ENCODE data around the gene MC5R.
"Not testable (repeated sequence)": the region's sequence is repeated elsewhere in the genome, so short reads cannot be mapped to it uniquely, and the experiment has no call there.

The MC5R gene

DNA sequence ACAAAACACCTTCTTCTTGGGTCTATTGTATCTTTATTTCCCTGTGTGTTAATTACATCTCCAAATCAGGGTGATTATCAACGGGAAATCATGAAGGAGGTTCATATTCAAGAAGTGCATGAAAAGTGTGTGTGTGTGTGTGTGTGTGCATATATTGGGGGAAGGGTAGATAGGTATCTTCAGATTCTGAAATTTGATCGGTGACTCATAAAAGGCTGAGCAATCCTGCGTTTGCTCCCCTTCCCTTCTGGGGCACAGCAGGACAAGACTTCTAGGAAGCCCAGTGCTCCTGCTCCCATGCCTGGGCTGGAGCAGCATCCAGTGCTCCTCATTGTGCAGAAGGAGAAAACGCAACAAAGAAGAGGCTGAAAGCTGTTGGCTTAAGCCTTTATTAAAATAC, 25.8 kb downstream of the MC5R start:
- no peak for DNase-seq

DNA sequence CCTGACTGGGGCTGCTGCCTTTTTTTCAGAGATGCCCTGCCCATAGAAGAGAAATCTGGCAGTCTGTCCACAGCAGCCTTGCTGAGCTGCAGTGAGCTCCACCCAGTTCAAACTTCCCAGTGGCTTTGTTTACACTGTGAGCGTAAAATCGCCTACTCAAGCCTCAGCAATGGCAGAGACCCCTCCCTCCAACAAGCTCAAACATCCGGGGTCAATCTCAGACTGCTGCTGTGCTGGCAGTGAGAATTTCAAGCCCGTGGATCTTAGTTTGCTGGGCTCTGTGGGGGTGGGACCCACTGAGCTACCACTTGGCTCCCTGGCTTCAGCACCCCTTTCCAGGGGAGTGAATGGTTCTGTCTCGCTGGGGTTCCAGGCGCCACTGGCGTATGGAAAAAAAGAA, 38.9 kb downstream of the MC5R start:
- not testable (repeated sequence) for DNase-seq

DNA sequence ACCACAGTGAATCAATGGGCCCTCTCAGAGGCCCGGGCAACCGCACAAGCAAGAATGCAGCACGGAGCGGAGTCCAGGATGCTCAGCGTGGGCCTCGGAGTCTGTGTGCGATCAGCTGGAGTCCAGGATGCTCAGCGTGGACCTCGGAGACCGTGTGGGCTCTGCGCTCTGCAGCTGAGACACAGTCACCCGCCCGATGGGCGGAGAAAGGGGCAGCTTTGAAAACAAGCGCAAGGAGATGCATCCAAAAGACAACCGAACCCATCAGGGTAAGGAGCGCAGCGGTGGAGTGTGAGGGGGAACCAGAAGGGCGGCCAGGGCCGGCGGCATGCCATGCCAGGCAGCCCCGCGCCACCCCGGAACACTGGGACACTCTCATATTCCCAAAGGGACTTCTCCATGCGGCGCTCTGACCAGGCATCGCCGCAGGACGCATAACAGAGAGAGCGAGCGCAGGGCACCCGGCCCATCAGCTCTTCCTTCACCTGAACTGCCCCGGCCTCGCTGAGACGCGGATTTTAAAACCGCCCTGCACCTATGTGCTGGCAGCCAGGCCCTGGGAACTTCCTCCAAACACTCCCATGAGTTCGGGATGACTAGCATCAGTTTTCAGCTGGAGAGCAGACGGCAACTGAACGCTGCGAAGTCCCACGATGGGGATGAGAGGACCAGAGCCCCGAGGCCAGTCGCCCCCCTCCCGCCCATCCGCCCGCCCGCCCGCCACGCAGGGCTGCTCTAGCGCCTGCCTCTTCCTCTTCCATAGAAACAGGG, 44.7 kb downstream of the MC5R start:
- peak in 1 of 14 donors; percentile 87 for DNase-seq

DNA sequence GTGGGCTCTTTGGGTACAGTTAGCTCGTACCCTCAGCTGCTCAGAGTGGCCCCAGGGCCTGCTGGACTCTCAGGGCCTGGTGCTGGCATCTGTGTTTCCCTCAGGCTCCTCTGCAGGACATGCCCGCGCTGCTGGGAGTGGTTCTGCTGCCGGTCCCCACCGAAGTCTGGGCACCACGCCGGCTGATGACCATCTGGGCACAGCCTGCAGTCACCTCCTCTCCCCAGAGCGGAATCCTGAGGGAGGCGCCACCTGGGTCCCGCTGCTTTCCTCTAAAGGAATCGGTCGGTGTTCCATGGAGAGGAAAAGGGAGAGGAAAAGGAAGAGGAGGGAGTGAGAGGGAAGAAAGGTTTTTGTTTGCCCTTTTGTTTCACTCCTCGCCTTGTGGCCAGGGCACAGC, 47.8 kb downstream of the MC5R start:
- DNase-seq, result peak in 1 of 14 donors; percentile 86

DNA sequence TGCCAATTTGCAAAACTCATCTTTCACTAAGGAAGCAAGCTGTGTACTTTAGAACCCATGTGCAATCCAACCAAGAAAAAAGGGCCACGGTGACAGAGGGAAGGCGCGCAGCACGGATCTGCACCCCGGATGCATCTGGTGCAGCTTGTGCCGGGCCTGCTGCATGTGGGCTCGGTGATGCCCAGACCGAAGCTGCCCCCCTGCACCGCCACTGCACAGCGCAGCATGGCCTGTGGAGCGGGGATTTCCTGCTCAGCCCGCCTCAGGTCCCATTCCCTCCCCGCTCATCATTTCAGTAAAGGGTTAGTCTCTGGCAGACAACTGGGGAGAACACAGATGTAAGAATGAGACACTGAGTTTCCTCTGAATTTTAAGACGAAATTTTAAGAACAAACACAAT, 48.4 kb downstream of the MC5R start:
- no peak for DNase-seq

DNA sequence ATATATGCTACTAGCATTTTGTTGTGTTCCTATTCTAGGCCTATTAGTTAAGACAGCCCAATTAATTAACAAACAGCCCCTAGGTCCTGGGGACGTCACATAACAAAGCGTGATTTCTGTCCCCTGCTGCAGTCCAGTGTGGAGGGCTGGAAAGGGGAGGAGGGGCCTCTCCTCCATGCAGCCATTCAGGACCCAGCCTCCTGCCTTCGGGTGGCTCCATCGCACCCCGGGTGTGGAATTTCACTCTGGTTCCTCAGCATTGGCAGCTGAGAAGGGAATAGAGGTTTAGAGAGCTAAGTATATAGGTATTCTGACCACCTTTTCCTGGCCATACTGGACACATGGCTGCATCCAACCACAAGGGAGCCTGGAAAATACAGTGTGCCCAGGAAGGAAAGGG, 49.0 kb downstream of the MC5R start:
- DNase-seq, result no peak

DNA sequence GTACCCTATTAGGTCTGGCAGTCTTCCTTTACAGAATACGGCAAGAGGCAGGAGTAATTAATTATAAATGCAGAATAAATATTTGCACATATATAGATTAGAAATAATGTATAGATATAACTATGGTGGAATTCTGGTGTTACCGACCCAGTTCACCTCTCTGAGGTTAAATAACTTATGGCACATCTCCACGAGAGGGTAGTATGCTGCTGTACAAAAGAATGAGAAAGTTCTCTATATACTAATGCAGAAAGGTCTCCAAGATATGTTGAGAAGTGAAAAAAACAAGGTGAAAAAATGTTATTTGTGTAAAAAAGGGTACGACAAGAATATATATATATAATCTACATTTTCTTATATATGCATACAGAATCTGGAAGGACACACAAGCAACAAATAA, 50.6 kb downstream of the MC5R start:
- no peak for DNase-seq
